ENCODE results near the gene GPHN.
A peak's percentile ranks its signal among the peaks of the same experiment; 100 is the strongest.

GPHN gene

GRCh38 chr14:67158566-67158965 lies 650.6 kb downstream of the GPHN start:
- Histone ChIP-seq H3K9ac (ENCODE audit: low read depth, low read length) (no peak overlapping the region), H3K27ac (ENCODE audit: low read depth, low read length) (no peak overlapping the region), H3K36me3 (ENCODE audit: control insufficient read depth, insufficient read depth, low read length) (no peaks in the 10 kb centered on the region), H3K4me1 (ENCODE audit: control insufficient read depth, insufficient read depth, low read length) (no peaks in the 10 kb centered on the region), H3K9me3 (ENCODE audit: control insufficient read depth, insufficient read depth, low read length) (no peaks in the 10 kb centered on the region), H3K4me3 (ENCODE audit: low read depth, low read length) (no peak overlapping the region), H3K27me3 (ENCODE audit: control insufficient read depth, insufficient read depth, low read length) (no peaks in the 10 kb centered on the region)

GRCh38 chr14:67162385-67162784 lies 654.4 kb downstream of the GPHN start:
- H3K27me3 ChIP-seq (ENCODE audit: control insufficient read depth, insufficient read depth, low read length) = no peaks in the 10 kb centered on the region
- no peaks in the 10 kb centered on the region for H3K9me3 ChIP-seq (ENCODE audit: control insufficient read depth, insufficient read depth, low read length)
- no peak overlapping the region for H3K4me3 ChIP-seq (ENCODE audit: low read depth, low read length)
- H3K9ac ChIP-seq (ENCODE audit: low read depth, low read length) = no peak overlapping the region
- no peaks in the 10 kb centered on the region for H3K36me3 ChIP-seq (ENCODE audit: control insufficient read depth, insufficient read depth, low read length)
- no peak overlapping the region for H3K27ac ChIP-seq (ENCODE audit: low read depth, low read length)
- peaks cover 1% of the 10 kb centered on the region; the same call in 1 of the 2 replicates for H3K4me1 ChIP-seq (ENCODE audit: control insufficient read depth, insufficient read depth, low read length)

- H3K4me1 ChIP-seq (ENCODE audit: control insufficient read depth, insufficient read depth, low read length) = peaks cover 9% of the 10 kb centered on the region; the same call in 1 of the 2 replicates
- H3K9me3 ChIP-seq (ENCODE audit: control insufficient read depth, insufficient read depth, low read length) = no peaks in the 10 kb centered on the region
- H3K4me3 ChIP-seq (ENCODE audit: low read depth, low read length) = no peak overlapping the region
- no peaks in the 10 kb centered on the region for H3K27me3 ChIP-seq (ENCODE audit: control insufficient read depth, insufficient read depth, low read length)
- H3K36me3 ChIP-seq (ENCODE audit: control insufficient read depth, insufficient read depth, low read length) = no peaks in the 10 kb centered on the region
- H3K9ac ChIP-seq (ENCODE audit: low read depth, low read length) = no peak overlapping the region
- H3K27ac ChIP-seq (ENCODE audit: low read depth, low read length) = no peak overlapping the region
These were observed 658.5 kb downstream of the GPHN start for GRCh38 chr14:67166450-67166853.

- Histone ChIP-seq H3K9me3 (ENCODE audit: control insufficient read depth, insufficient read depth, low read length) (no peaks in the 10 kb centered on the region), H3K4me1 (ENCODE audit: control insufficient read depth, insufficient read depth, low read length) (peaks cover 9% of the 10 kb centered on the region; the same call in 1 of the 2 replicates), H3K36me3 (ENCODE audit: control insufficient read depth, insufficient read depth, low read length) (no peaks in the 10 kb centered on the region), H3K27ac (ENCODE audit: low read depth, low read length) (no peak overlapping the region), H3K4me3 (ENCODE audit: low read depth, low read length) (no peak overlapping the region), H3K27me3 (ENCODE audit: control insufficient read depth, insufficient read depth, low read length) (no peaks in the 10 kb centered on the region), H3K9ac (ENCODE audit: low read depth, low read length) (no peak overlapping the region)
These were observed 659.6 kb downstream of the GPHN start for GRCh38 chr14:67167420-67168109.

GRCh38 chr14:67168110-67168441 lies 660.1 kb downstream of the GPHN start:
- no peak overlapping the region for H3K9ac ChIP-seq (ENCODE audit: low read depth, low read length)
- peaks cover 9% of the 10 kb centered on the region; the same call in 1 of the 2 replicates for H3K4me1 ChIP-seq (ENCODE audit: control insufficient read depth, insufficient read depth, low read length)
- no peaks in the 10 kb centered on the region for H3K27me3 ChIP-seq (ENCODE audit: control insufficient read depth, insufficient read depth, low read length)
- no peaks in the 10 kb centered on the region for H3K9me3 ChIP-seq (ENCODE audit: control insufficient read depth, insufficient read depth, low read length)
- H3K4me3 ChIP-seq (ENCODE audit: low read depth, low read length) = no peak overlapping the region
- no peaks in the 10 kb centered on the region for H3K36me3 ChIP-seq (ENCODE audit: control insufficient read depth, insufficient read depth, low read length)
- H3K27ac ChIP-seq (ENCODE audit: low read depth, low read length) = no peak overlapping the region

GRCh38 chr14:67170660-67171059 lies 662.7 kb downstream of the GPHN start:
- Histone ChIP-seq H3K9me3 (ENCODE audit: control insufficient read depth, insufficient read depth, low read length) (no peaks in the 10 kb centered on the region), H3K36me3 (ENCODE audit: control insufficient read depth, insufficient read depth, low read length) (no peaks in the 10 kb centered on the region), H3K4me1 (ENCODE audit: control insufficient read depth, insufficient read depth, low read length) (peaks cover 9% of the 10 kb centered on the region; the same call in 1 of the 2 replicates), H3K27ac (ENCODE audit: low read depth, low read length) (no peak overlapping the region), H3K4me3 (ENCODE audit: low read depth, low read length) (no peak overlapping the region), H3K9ac (ENCODE audit: low read depth, low read length) (no peak overlapping the region), H3K27me3 (ENCODE audit: control insufficient read depth, insufficient read depth, low read length) (no peaks in the 10 kb centered on the region)

GRCh38 chr14:67172056-67172455 lies 664.1 kb downstream of the GPHN start:
- no peak overlapping the region for H3K9ac ChIP-seq (ENCODE audit: low read depth, low read length)
- no peak overlapping the region for H3K27ac ChIP-seq (ENCODE audit: low read depth, low read length)
- H3K4me1 ChIP-seq (ENCODE audit: control insufficient read depth, insufficient read depth, low read length) = peaks cover 9% of the 10 kb centered on the region; the same call in 1 of the 2 replicates
- H3K4me3 ChIP-seq (ENCODE audit: low read depth, low read length) = no peak overlapping the region
- H3K27me3 ChIP-seq (ENCODE audit: control insufficient read depth, insufficient read depth, low read length) = no peaks in the 10 kb centered on the region
- no peaks in the 10 kb centered on the region for H3K36me3 ChIP-seq (ENCODE audit: control insufficient read depth, insufficient read depth, low read length)
- H3K9me3 ChIP-seq (ENCODE audit: control insufficient read depth, insufficient read depth, low read length) = no peaks in the 10 kb centered on the region

GRCh38 chr14:67172520-67172919 lies 664.6 kb downstream of the GPHN start:
- Histone ChIP-seq H3K4me1 (ENCODE audit: control insufficient read depth, insufficient read depth, low read length) (peaks cover 6% of the 10 kb centered on the region; the same call in 1 of the 2 replicates), H3K9me3 (ENCODE audit: control insufficient read depth, insufficient read depth, low read length) (no peaks in the 10 kb centered on the region), H3K27me3 (ENCODE audit: control insufficient read depth, insufficient read depth, low read length) (no peaks in the 10 kb centered on the region), H3K9ac (ENCODE audit: low read depth, low read length) (no peak overlapping the region), H3K36me3 (ENCODE audit: control insufficient read depth, insufficient read depth, low read length) (no peaks in the 10 kb centered on the region), H3K4me3 (ENCODE audit: low read depth, low read length) (no peak overlapping the region), H3K27ac (ENCODE audit: low read depth, low read length) (no peak overlapping the region)

- H3K9ac ChIP-seq (ENCODE audit: low read depth, low read length) = no peak overlapping the region
- no peak overlapping the region for H3K4me3 ChIP-seq (ENCODE audit: low read depth, low read length)
- H3K27me3 ChIP-seq (ENCODE audit: control insufficient read depth, insufficient read depth, low read length) = no peaks in the 10 kb centered on the region
- no peaks in the 10 kb centered on the region for H3K36me3 ChIP-seq (ENCODE audit: control insufficient read depth, insufficient read depth, low read length)
- no peaks in the 10 kb centered on the region for H3K4me1 ChIP-seq (ENCODE audit: control insufficient read depth, insufficient read depth, low read length)
- H3K9me3 ChIP-seq (ENCODE audit: control insufficient read depth, insufficient read depth, low read length) = 0 out of 2 replicates have a peak, but pooled peaks cover 4% of the 10 kb centered on the region
- H3K27ac ChIP-seq (ENCODE audit: low read depth, low read length) = no peak overlapping the region
These were observed 665.8 kb downstream of the GPHN start for GRCh38 chr14:67173719-67174118.

GRCh38 chr14:67186172-67186768 lies 678.3 kb downstream of the GPHN start:
- H3K9me3 ChIP-seq (ENCODE audit: control insufficient read depth, insufficient read depth, low read length) = no peaks in the 10 kb centered on the region
- no peak overlapping the region for H3K9ac ChIP-seq (ENCODE audit: low read depth, low read length)
- no peak overlapping the region for H3K4me3 ChIP-seq (ENCODE audit: low read depth, low read length)
- 0 out of 2 replicates have a peak, but pooled peaks cover 3% of the 10 kb centered on the region for H3K4me1 ChIP-seq (ENCODE audit: control insufficient read depth, insufficient read depth, low read length)
- no peaks in the 10 kb centered on the region for H3K36me3 ChIP-seq (ENCODE audit: control insufficient read depth, insufficient read depth, low read length)
- H3K27ac ChIP-seq (ENCODE audit: low read depth, low read length) = no peak overlapping the region
- H3K27me3 ChIP-seq (ENCODE audit: control insufficient read depth, insufficient read depth, low read length) = no peaks in the 10 kb centered on the region

- H3K27ac ChIP-seq (ENCODE audit: low read depth, low read length) = peak overlapping the region; percentile 34
- no peaks in the 10 kb centered on the region for H3K9me3 ChIP-seq (ENCODE audit: control insufficient read depth, insufficient read depth, low read length)
- no peaks in the 10 kb centered on the region for H3K27me3 ChIP-seq (ENCODE audit: control insufficient read depth, insufficient read depth, low read length)
- H3K36me3 ChIP-seq (ENCODE audit: control insufficient read depth, insufficient read depth, low read length) = no peaks in the 10 kb centered on the region
- no peak overlapping the region for H3K4me3 ChIP-seq (ENCODE audit: low read depth, low read length)
- no peak overlapping the region for H3K9ac ChIP-seq (ENCODE audit: low read depth, low read length)
- 0 out of 2 replicates have a peak, but pooled peaks cover 3% of the 10 kb centered on the region for H3K4me1 ChIP-seq (ENCODE audit: control insufficient read depth, insufficient read depth, low read length)
These were observed 679.0 kb downstream of the GPHN start for GRCh38 chr14:67186789-67187584.

All from HUES48 (cell line).